Esophagus muscularis mucosa (tissue), 4 donors: ENCODE results near the gene FNBP1. TPM values are rescaled to one million over a fixed set of nuclear protein-coding genes. Genes with fewer than 3 reads are reported as not detected.
A peak's percentile ranks its signal among the peaks of the same experiment; 100 is the strongest.
"Not testable (repeated sequence)": the region's sequence is repeated elsewhere in the genome, so short reads cannot be mapped to it uniquely, and the experiment has no call there.

ENCODE experiments used
- DNase-seq: peaks from one replicate; pipeline ENCODE4 v3.0.0-alpha.2; 2017; ENCODE audit errors: extremely low spot score
- H3K27ac ChIP-seq, 4 donors: fragments of 200-600 bp; sonication (generic); replicated peaks in 1 of 4; 1 replicate in 3 of 4; 2 replicates in 1 of 4; pipeline ENCODE4 v1.5.1; 2016 to 2019; ENCODE audit warnings: mild to moderate bottlenecking in 1 of 4
- H3K27me3 ChIP-seq, 4 donors: fragments of 200-600 bp; sonication (generic); one replicate each; pipeline versions ENCODE4 v1.5.1 to v1.6.0; 2016 to 2019
- H3K36me3 ChIP-seq, 4 donors: fragments of 200-600 bp; sonication (generic); one replicate each; pipeline ENCODE4 v1.5.1; 2016 to 2019
- H3K4me1 ChIP-seq, 4 donors: fragments of 200-600 bp; sonication (generic); one replicate each; pipeline ENCODE4 v1.5.1; 2016 to 2019
- H3K4me3 ChIP-seq, 4 donors: fragments of 200-600 bp; sonication (generic); 1 replicate in 2 of 4; 2 replicates in 2 of 4; pipeline ENCODE4 v1.5.1; 2016 to 2019; ENCODE audit warnings: mild to moderate bottlenecking in 4 of 4, moderate library complexity in 1 of 4
- H3K9me3 ChIP-seq, 4 donors: fragments of 200-600 bp; sonication (generic); 1 replicate in 3 of 4; 2 replicates in 1 of 4; pipeline ENCODE4 v1.5.1; 2016 to 2019
- EP300 ChIP-seq: sonication (generic); formaldehyde crosslinking; IDR thresholded peaks from one replicate; pipeline ENCODE4 v1.6.1; 2017; ENCODE audit warnings: antibody characterized with exemption
- POLR2A ChIP-seq: fragments of 450-650 bp; IDR thresholded peaks from one replicate; pipeline ENCODE4 v1.6.1; 2017; ENCODE audit warnings: antibody characterized with exemption, moderate library complexity, mild to moderate bottlenecking, low read depth
- POLR2AphosphoS5 ChIP-seq, 2 donors: sonication (generic); formaldehyde crosslinking; IDR thresholded peaks; one replicate each; pipeline ENCODE4 v1.6.1; 2017; ENCODE audit warnings: antibody characterized with exemption in 2 of 2
- WGBS: methylation state at CpG from one replicate; pipeline ENCODE4 v1.1.5; 2018; 5-methylcytosine and 5-hydroxymethylcytosine counted together
- intact Hi-C: fragments of 100-400 bp; cut with DNase I; formaldehyde crosslinking; loops from one replicate; pipeline ENCODE4 v1.15.1; 2023
- total RNA-seq, 4 donors: library from RNA; depleted of rRNA; stranded (reverse); fragments of >200 nt; gene quantifications; one replicate each; pipeline versions ENCODE4 v1.1.0 to v1.2.1, GENCODE V29; 2016
- TF ChIP-seq, protein P1 (sequence below), 3 experiments: fragments of 200-600 bp in 2 of 3; fragments of 450-650 bp in 1 of 3; sonication (generic) in 2 of 3; IDR thresholded peaks; one replicate each; pipeline ENCODE4 v1.5.1; 2017 to 2019; ENCODE audit warnings: antibody characterized with exemption in 3 of 3, mild to moderate bottlenecking in 2 of 3, moderate library complexity in 1 of 3

Gene FNBP1
- total RNA-seq, 4 donors from 2014 or later, result 177 to 317 (median 254) TPM

DNA sequence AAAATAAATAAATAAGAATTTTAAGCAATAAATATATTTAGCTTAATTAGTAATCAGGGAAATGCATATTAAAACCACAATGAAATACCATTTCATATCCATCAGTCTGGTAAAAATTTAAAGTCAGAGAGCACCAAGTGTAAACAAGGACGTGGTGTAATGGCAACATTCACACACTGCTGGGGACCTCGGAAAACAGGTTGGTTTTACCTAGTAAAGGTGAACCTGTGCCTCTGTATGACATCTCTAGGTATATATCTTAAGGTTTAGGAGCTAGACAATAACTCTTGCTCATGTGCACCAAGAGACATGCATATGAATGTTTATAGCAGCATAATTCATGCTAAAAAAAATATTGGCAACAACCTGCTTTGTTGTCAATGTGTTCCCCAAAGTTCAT lies 29.7 kb downstream of the FNBP1 start:
- intact Hi-C loops, result no loop called here
- Histone ChIP-seq H3K4me3 (no peak overlapping the region), H3K27ac (peak overlapping the region; percentile 53 to 100 (median 98)), H3K36me3 (no peaks in the 10 kb centered on the region), H3K4me1 (peaks cover 0 to 78% (median 70%) of the 10 kb centered on the region in 4 donors), H3K9me3 (peaks cover 0 to 9% (median 2%) of the 10 kb centered on the region in 4 donors), H3K27me3 (no peaks in the 10 kb centered on the region)
- WGBS, result 61% methylated on average over 2 of the region's 2 CpGs
- no peak for TF ChIP-seq POLR2AphosphoS5 (IDR thresholded peaks at IDR 0.05)
- TF ChIP-seq, protein P1, sequence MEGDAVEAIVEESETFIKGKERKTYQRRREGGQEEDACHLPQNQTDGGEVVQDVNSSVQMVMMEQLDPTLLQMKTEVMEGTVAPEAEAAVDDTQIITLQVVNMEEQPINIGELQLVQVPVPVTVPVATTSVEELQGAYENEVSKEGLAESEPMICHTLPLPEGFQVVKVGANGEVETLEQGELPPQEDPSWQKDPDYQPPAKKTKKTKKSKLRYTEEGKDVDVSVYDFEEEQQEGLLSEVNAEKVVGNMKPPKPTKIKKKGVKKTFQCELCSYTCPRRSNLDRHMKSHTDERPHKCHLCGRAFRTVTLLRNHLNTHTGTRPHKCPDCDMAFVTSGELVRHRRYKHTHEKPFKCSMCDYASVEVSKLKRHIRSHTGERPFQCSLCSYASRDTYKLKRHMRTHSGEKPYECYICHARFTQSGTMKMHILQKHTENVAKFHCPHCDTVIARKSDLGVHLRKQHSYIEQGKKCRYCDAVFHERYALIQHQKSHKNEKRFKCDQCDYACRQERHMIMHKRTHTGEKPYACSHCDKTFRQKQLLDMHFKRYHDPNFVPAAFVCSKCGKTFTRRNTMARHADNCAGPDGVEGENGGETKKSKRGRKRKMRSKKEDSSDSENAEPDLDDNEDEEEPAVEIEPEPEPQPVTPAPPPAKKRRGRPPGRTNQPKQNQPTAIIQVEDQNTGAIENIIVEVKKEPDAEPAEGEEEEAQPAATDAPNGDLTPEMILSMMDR (IDR thresholded peaks at IDR 0.05), result no peak
- no peak for TF ChIP-seq POLR2A
- no peak for TF ChIP-seq EP300
- DNase-seq, result no peak

DNA sequence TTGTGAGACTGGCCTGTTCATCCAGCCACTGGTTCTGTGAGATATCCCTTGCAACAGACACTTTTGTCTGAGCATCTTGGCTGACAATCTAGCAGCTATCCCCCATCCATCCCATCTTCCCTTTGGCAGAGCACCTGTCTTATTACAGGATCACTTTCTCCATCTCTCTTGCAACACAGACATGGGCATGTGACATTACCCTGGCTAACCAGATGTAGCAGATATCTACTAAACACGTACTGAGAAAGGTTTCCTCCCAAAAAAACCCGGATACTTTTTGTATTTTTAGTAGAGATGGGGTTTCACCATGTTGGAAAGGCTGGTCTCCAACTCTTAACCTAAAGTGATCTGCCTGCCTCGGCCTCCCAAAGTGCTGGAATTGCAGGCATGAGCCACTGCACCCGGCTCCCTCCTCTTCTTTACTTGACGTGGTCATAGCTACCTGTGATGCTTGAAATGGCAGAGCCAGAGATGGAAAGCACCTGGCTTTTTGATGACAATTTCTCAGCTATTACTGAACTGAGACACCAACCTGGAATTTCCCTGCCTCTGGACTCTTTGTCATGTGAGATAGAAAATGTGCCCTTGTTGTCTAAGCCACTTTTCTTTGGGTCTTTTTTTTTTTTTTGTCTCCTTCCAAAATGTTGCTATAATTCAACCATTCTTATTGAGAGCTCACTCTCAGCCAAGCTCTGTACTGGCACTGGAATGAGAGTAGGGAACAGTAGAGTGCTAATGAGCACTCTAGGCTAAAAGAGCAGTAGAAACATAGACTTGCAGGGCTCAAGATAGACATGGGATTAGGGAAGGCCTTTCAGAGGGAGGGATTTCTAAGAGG lies 32.6 kb downstream of the FNBP1 start:
- TF ChIP-seq POLR2AphosphoS5 (IDR thresholded peaks at IDR 0.05) (peak in 1 of 2 donors; percentile 32), EP300 (no peak)
- peaks cover 0 to 5% (median 0%) of the 10 kb centered on the region in 4 donors for H3K36me3 ChIP-seq
- H3K27me3 ChIP-seq, result no peaks in the 10 kb centered on the region
- peak overlapping the region; percentile 56 to 76 (median 72) for H3K27ac ChIP-seq
- no peak for DNase-seq
- H3K4me3 ChIP-seq, result no peak overlapping the region
- WGBS, result 62% methylated on average over 5 of the region's 5 CpGs
- H3K9me3 ChIP-seq, result peaks cover 0 to 4% (median 2%) of the 10 kb centered on the region in 4 donors
- intact Hi-C loops, result no loop called here
- peaks cover 0 to 81% (median 71%) of the 10 kb centered on the region in 4 donors for H3K4me1 ChIP-seq

DNA sequence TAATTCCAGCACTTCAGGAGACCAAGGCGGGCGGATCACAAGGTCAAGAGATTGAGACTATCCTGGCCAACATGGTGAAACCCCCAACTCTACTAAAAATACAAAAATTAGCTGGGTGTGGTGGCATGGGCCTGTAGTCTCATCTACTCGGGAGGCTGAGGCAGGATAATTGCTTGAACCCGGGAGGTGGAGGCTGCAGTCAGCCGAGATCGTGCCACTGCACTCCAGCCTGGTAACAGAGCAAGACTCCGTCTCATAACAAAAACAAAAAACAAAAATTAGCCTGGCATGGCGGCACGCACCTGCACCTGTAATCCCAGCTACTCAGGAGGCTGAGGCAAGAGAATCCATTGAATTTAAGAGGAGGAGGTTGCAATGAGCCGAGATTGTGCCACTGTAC lies 33.4 kb downstream of the FNBP1 start:
- H3K9me3 ChIP-seq, intact Hi-C loops, H3K36me3 ChIP-seq, H3K4me3 ChIP-seq, H3K27me3 ChIP-seq, DNase-seq: not testable (repeated sequence)
- WGBS, result 95% methylated on average over 10 of the region's 10 CpGs
- H3K27ac ChIP-seq, result peak overlapping the region; percentile 69 to 76 (median 72)
- H3K4me1 ChIP-seq, result peaks cover 0 to 84% (median 71%) of the 10 kb centered on the region in 4 donors

DNA sequence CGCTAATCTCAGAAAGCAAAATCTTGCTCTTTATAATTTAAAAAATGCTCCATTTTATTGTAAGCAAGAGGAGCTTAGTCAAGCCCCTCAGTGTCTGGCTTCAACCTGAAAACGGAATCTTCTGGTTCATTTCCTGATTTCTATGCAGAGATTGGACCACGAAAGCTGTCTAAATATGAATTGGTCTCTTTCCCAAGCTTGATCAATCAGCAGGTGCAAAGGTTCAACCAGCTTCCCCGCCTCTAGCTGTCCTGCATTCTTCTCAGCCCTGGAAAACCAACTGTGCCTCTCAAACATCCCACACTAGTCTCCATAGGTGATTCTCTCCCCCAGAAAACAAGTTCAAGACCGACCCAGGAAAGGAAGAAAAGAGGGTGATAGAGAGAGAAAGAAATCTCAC lies 34.5 kb downstream of the FNBP1 start:
- Histone ChIP-seq H3K27ac (peak overlapping the region; percentile 69 to 76 (median 72)), H3K27me3 (no peaks in the 10 kb centered on the region), H3K4me3 (no peak overlapping the region), H3K9me3 (peaks cover 0 to 4% (median 2%) of the 10 kb centered on the region in 4 donors), H3K4me1 (peaks cover 0 to 84% (median 68%) of the 10 kb centered on the region in 4 donors), H3K36me3 (peaks cover 0 to 5% (median 0%) of the 10 kb centered on the region in 4 donors)
- intact Hi-C loops, result no loop called here
- WGBS, result 56% methylated on average over 5 of the region's 5 CpGs
- no peak for DNase-seq
- TF ChIP-seq POLR2A, result no peak
- no peak for TF ChIP-seq EP300
- no peak for TF ChIP-seq POLR2AphosphoS5 (IDR thresholded peaks at IDR 0.05)
- TF ChIP-seq, protein P1 (IDR thresholded peaks at IDR 0.05), result no peak

DNA sequence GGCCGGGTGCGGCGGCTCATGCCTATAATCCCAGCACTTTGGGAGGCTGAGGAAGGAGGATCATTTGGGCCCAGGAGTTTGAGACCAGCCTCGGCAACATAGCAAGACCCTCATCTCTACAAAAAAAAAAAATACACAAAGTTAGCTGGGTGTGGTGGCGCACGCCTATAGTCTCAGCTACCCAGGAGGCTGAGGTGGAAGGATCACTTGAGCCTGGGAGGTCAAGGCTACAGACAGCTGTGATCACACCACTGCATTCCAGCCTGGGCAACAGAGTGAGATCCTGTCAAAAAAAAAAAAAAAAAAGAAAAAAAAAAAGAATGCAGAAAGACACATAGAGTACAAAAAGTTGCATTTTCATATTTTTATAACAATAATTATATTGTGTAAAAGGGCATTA lies 36.0 kb downstream of the FNBP1 start:
- Histone ChIP-seq H3K27ac (peak overlapping the region; percentile 69 to 76 (median 72)), H3K4me1 (peaks cover 0 to 80% (median 67%) of the 10 kb centered on the region in 4 donors)
- WGBS, result 91% methylated on average over 6 of the region's 6 CpGs
- DNase-seq, H3K9me3 ChIP-seq, H3K36me3 ChIP-seq, H3K4me3 ChIP-seq, H3K27me3 ChIP-seq, intact Hi-C loops: not testable (repeated sequence)

DNA sequence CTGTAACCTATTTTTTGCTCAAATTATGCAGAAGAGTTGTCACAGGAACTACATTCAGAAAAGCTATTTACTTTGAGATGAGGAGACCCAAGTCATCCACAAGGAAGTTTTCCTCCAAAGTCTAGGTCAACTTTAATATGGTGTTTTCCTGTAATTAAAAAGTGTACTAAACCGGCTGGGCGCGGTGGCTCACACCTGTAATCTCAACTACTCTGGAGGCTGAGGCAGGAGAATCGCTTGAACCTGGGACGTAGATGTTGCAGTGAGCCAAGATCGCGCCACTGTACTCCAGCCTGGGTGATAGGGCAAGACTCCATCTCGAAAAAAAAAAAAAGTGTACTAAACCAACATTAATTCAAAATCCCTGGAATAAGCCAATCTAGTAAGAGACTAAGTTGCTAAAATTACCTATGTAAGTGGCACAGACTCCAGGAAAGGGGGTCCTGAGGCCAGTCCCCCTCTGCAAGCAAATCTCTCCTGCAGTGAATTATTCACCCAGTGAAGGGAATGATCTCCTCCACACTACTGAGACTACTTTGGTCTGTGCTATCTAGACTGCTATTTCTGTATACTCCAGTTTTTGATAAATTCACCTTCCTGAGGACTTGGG lies 38.9 kb downstream of the FNBP1 start:
- H3K4me1 ChIP-seq, result peaks cover 0 to 76% (median 70%) of the 10 kb centered on the region in 4 donors
- DNase-seq, result no peak
- WGBS, result 76% methylated on average over 8 of the region's 8 CpGs
- intact Hi-C loops, result no loop called here
- peak overlapping the region in 3 of 4 donors; percentile 10 to 43 (median 31) for H3K27ac ChIP-seq
- no peaks in the 10 kb centered on the region for H3K9me3 ChIP-seq
- peaks cover 0 to 20% (median 2%) of the 10 kb centered on the region in 4 donors for H3K36me3 ChIP-seq
- TF ChIP-seq POLR2A (no peak), EP300 (no peak), POLR2AphosphoS5 (IDR thresholded peaks at IDR 0.05) (no peak)
- TF ChIP-seq, protein P1 (IDR thresholded peaks at IDR 0.05), result no peak
- H3K4me3 ChIP-seq, result no peak overlapping the region
- no peaks in the 10 kb centered on the region for H3K27me3 ChIP-seq
